Spleen (tissue), 7 donors: ENCODE measurements around the gene PPP1R3E.

Source experiments
- CTCF ChIP-seq, 11 experiments: fragments of 200-600 bp in 7 of 11; fragments of 450-650 bp in 4 of 11; sonication (generic) in 4 of 11; IDR thresholded peaks in 8 of 11; conservative IDR thresholded peaks in 3 of 11; 1 replicate in 7 of 11; 2 replicates in 4 of 11; pipeline versions ENCODE4 v1.4.0 to v1.8.0; 2016 to 2021; ENCODE audit warnings: antibody characterized with exemption in 11 of 11, inconsistent platforms in 4 of 11, mild to moderate bottlenecking in 1 of 11
- POLR2A ChIP-seq, 3 donors: fragments of 450-650 bp; IDR thresholded peaks; one replicate each; pipeline ENCODE4 v1.5.1; 2017; ENCODE audit warnings: antibody characterized with exemption in 3 of 3, mild to moderate bottlenecking in 1 of 3
- POLR2AphosphoS5 ChIP-seq, 3 donors: sonication (generic); formaldehyde crosslinking; IDR thresholded peaks; one replicate each; pipeline ENCODE4 v1.5.1; 2017; ENCODE audit warnings: antibody characterized with exemption in 3 of 3
- donor health status: DM: no; HTN: no; CAD: no; lungs with moderate emphysema.
- donor health status: DM: no; HTN: no; CAD: no.
- donor health status: DM: no; HTN: no; CAD: no.

DNA sequence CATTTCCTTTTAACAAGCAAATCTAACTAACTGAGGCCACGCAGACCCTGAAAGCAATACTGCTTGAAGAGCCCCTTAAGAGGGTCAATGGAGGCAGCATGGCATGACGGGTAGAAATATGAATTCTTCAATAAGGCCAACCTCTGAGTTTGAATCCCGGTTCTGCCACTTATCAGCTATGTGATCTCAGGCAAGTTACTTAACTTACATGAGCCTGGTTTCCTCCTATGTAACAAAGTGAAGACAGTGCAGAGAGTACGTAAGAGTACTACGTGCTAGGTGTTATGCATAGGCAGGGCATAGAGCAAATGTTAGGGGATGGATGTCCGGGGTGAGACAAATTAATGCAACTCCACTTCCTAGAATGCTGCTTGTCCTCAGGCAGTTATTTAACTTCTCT, 21.4 kb downstream of the PPP1R3E start:
- TF ChIP-seq POLR2AphosphoS5 (IDR thresholded peaks at IDR 0.05): no peak
- TF ChIP-seq CTCF (IDR thresholded peaks at IDR 0.05 in 8 of 11, conservative IDR thresholded peaks at IDR 0.05 in 3 of 11): no peak
- no peak for TF ChIP-seq POLR2A (IDR thresholded peaks at IDR 0.05)
